Esophagus squamous epithelium (tissue), 5 donors: Measurements from ENCODE around the gene LINC00305. TPM values are rescaled to one million over a fixed set of nuclear protein-coding genes. Genes with fewer than 3 reads are reported as not detected.

Experiments used
- DNase-seq: peaks from one replicate; lab custom pipeline; 2025; lab: John Stamatoyannopoulos, UW
- H3K27ac ChIP-seq, 4 donors: fragments of 200-600 bp; sonication (generic); one replicate each; pipeline ENCODE4 v1.5.1; 2016 to 2019; ENCODE audit warnings: mild to moderate bottlenecking in 1 of 4
- H3K27me3 ChIP-seq, 4 donors: fragments of 200-600 bp; sonication (generic); 1 replicate in 3 of 4; 2 replicates in 1 of 4; pipeline versions ENCODE4 v1.5.1 to v1.6.0; 2017 to 2021; ENCODE audit warnings: antibody characterized with exemption in 1 of 4
- H3K36me3 ChIP-seq, 3 donors: fragments of 200-600 bp; sonication (generic); one replicate each; pipeline ENCODE4 v1.5.1; 2016 to 2019
- H3K4me1 ChIP-seq, 3 donors: fragments of 200-600 bp; sonication (generic); one replicate each; pipeline ENCODE4 v1.5.1; 2017 to 2019
- H3K4me3 ChIP-seq, 4 donors: fragments of 200-600 bp; sonication (generic); 1 replicate in 3 of 4; 2 replicates in 1 of 4; pipeline ENCODE4 v1.5.1; 2016 to 2019; ENCODE audit warnings: mild to moderate bottlenecking in 2 of 4, moderate library complexity in 1 of 4
- H3K9me3 ChIP-seq, 3 donors: fragments of 200-600 bp; sonication (generic); one replicate each; pipeline ENCODE4 v1.5.1; 2016 to 2019
- CTCF ChIP-seq, 6 experiments: fragments of 450-650 bp in 4 of 6; fragments of 200-600 bp in 2 of 6; sonication (generic) in 2 of 6; IDR thresholded peaks; one replicate each; pipeline ENCODE4 v1.5.1; 2016 to 2019; ENCODE audit warnings: antibody characterized with exemption in 6 of 6, mild to moderate bottlenecking in 4 of 6, moderate library complexity in 4 of 6
- POLR2A ChIP-seq, 4 donors: fragments of 450-650 bp; IDR thresholded peaks; one replicate each; pipeline ENCODE4 v1.6.1; 2017; ENCODE audit warnings: antibody characterized with exemption in 4 of 4, mild to moderate bottlenecking in 4 of 4, moderate library complexity in 3 of 4
- WGBS, 2 donors: methylation state at CpG; one replicate each; pipeline ENCODE4 v1.1.5; 2018; 5-methylcytosine and 5-hydroxymethylcytosine counted together
- intact Hi-C: fragments of 100-400 bp; cut with DNase I; formaldehyde crosslinking; loops from one replicate; pipeline ENCODE4 v1.15.0; 2022
- total RNA-seq, 4 donors: library from RNA; depleted of rRNA; stranded (reverse); fragments of >200 nt; gene quantifications; one replicate each; pipeline ENCODE4 v1.1.0, GENCODE V29; 2016
- donor health status: DM: yes; HTN: yes; CAD: no.

The LINC00305 gene
- total RNA-seq, 4 donors from 2014 or later, result not detected

GRCh38 chr18:64167408-64167925, 18.6 kb upstream of the LINC00305 start:
- H3K36me3 ChIP-seq, result no peaks in the 10 kb centered on the region
- TF ChIP-seq CTCF (IDR thresholded peaks at IDR 0.05), result no peak
- intact Hi-C loops, result no loop called here

GRCh38 chr18:64165906-64166305, 17.0 kb upstream of the LINC00305 start:
- DNase-seq, result no peak
- 29 to 32% methylated on average over 2 of the region's 2 CpGs for WGBS, 2 donors
- intact Hi-C loops, result no loop called here
- Histone ChIP-seq H3K27ac (no peak overlapping the region), H3K9me3 (no peaks in the 10 kb centered on the region), H3K27me3 (no peaks in the 10 kb centered on the region), H3K36me3 (no peaks in the 10 kb centered on the region), H3K4me1 (no peaks in the 10 kb centered on the region), H3K4me3 (no peak overlapping the region)
- TF ChIP-seq POLR2A (IDR thresholded peaks at IDR 0.05), result no peak
- no peak for TF ChIP-seq CTCF (IDR thresholded peaks at IDR 0.05)

More at GRCh38 chr18:64167408-64167925, 18.6 kb upstream of the LINC00305 start:
- Histone ChIP-seq H3K4me3 (no peak overlapping the region), H3K4me1 (no peaks in the 10 kb centered on the region), H3K9me3 (no peaks in the 10 kb centered on the region), H3K27ac (no peak overlapping the region), H3K27me3 (no peaks in the 10 kb centered on the region)
- DNase-seq, result no peak

GRCh38 chr18:64164883-64165282, 16.0 kb upstream of the LINC00305 start:
- Histone ChIP-seq H3K4me1 (no peaks in the 10 kb centered on the region), H3K36me3 (no peaks in the 10 kb centered on the region), H3K9me3 (no peaks in the 10 kb centered on the region), H3K4me3 (no peak overlapping the region), H3K27ac (no peak overlapping the region), H3K27me3 (no peaks in the 10 kb centered on the region)
- WGBS, 2 donors, result 82 to 91% methylated on average over 4 of the region's 4 CpGs
- DNase-seq, result no peak
- intact Hi-C loops, result no loop called here
- TF ChIP-seq POLR2A (IDR thresholded peaks at IDR 0.05) (no peak), CTCF (IDR thresholded peaks at IDR 0.05) (no peak)

- H3K27me3 ChIP-seq, result no peaks in the 10 kb centered on the region
- no peaks in the 10 kb centered on the region for H3K4me1 ChIP-seq
- no peak overlapping the region for H3K4me3 ChIP-seq
- no peaks in the 10 kb centered on the region for H3K9me3 ChIP-seq
- no peak for DNase-seq
- intact Hi-C loops, result no loop called here
- WGBS, 2 donors, result 75 to 82% methylated on average over 11 of the region's 11 CpGs
- H3K27ac ChIP-seq, result no peak overlapping the region
- TF ChIP-seq POLR2A (IDR thresholded peaks at IDR 0.05), result no peak
- no peak for TF ChIP-seq CTCF (IDR thresholded peaks at IDR 0.05)
- no peaks in the 10 kb centered on the region for H3K36me3 ChIP-seq
Observed at GRCh38 chr18:64149916-64150438, 1.1 kb upstream of the LINC00305 start.

GRCh38 chr18:64142904-64143303, 6.0 kb downstream of the LINC00305 start:
- DNase-seq, result no peak
- intact Hi-C loops, result no loop called here
- no peaks in the 10 kb centered on the region for H3K36me3 ChIP-seq
- H3K4me1 ChIP-seq, result no peaks in the 10 kb centered on the region
- H3K9me3 ChIP-seq, result no peaks in the 10 kb centered on the region
- H3K27me3 ChIP-seq, result no peaks in the 10 kb centered on the region
- 58 to 74% methylated on average over 1 of the region's 1 CpG for WGBS, 2 donors
- H3K4me3 ChIP-seq, result no peak overlapping the region
- TF ChIP-seq POLR2A (IDR thresholded peaks at IDR 0.05) (no peak), CTCF (IDR thresholded peaks at IDR 0.05) (no peak)
- no peak overlapping the region for H3K27ac ChIP-seq
